ENCODE data around the gene NECAB2.

The NECAB2 gene

DNA sequence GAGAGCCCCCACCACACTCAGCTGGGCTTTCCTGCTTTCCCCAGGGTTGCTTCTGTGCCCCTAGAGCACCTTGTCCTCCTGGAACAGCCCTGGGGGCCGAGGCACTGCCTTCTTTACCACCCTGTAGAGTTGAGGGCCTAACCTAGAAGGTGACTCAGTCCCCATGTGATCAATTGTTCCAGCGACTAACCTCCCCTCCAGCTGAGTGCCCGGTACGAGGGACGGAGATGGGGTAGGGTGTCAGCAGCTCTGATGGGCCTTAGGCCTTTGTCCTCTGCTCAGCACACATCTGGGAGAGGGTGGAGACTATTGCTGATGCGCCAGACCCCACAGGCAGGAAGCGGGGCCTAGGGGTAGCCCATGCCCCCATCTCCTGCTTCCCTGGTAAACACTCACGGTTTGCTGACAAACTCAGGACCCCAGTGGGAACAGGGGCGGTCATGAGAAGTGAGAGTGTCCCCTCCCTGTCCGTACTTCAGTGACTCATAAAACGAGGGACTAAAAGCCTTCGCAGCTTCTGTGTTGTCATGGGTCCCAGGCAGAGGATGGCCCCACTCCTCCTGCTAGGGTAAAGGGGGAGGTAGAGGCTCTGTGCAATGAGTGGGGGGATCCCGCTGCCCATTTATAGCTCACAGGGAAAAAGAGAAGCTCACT lies 33.1 kb downstream of the NECAB2 start:
- no peaks in the 10 kb centered on the region for H3K79me2 ChIP-seq
- H3K4me3 ChIP-seq (ENCODE audit: low read depth, low read length), result no peak overlapping the region
- H3K9me3 ChIP-seq (ENCODE audit: control insufficient read depth, low read length), result no peaks in the 10 kb centered on the region
- TF ChIP-seq, protein P1, sequence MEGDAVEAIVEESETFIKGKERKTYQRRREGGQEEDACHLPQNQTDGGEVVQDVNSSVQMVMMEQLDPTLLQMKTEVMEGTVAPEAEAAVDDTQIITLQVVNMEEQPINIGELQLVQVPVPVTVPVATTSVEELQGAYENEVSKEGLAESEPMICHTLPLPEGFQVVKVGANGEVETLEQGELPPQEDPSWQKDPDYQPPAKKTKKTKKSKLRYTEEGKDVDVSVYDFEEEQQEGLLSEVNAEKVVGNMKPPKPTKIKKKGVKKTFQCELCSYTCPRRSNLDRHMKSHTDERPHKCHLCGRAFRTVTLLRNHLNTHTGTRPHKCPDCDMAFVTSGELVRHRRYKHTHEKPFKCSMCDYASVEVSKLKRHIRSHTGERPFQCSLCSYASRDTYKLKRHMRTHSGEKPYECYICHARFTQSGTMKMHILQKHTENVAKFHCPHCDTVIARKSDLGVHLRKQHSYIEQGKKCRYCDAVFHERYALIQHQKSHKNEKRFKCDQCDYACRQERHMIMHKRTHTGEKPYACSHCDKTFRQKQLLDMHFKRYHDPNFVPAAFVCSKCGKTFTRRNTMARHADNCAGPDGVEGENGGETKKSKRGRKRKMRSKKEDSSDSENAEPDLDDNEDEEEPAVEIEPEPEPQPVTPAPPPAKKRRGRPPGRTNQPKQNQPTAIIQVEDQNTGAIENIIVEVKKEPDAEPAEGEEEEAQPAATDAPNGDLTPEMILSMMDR (IDR thresholded peaks at IDR 0.05), result no peak
- H3K27me3 ChIP-seq (ENCODE audit: control insufficient read depth, insufficient read depth, low read length), result no peaks in the 10 kb centered on the region
- H3K27ac ChIP-seq, result no peak overlapping the region
- no peak overlapping the region for H3K9ac ChIP-seq
- peaks cover 6% of the 10 kb centered on the region for H3K4me1 ChIP-seq
- H2AFZ ChIP-seq, result no peak overlapping the region
- no peak overlapping the region for H3K4me2 ChIP-seq (ENCODE audit: low read length)
- no peaks in the 10 kb centered on the region for H3K36me3 ChIP-seq (ENCODE audit: control insufficient read depth, insufficient read depth, low read length)

DNA sequence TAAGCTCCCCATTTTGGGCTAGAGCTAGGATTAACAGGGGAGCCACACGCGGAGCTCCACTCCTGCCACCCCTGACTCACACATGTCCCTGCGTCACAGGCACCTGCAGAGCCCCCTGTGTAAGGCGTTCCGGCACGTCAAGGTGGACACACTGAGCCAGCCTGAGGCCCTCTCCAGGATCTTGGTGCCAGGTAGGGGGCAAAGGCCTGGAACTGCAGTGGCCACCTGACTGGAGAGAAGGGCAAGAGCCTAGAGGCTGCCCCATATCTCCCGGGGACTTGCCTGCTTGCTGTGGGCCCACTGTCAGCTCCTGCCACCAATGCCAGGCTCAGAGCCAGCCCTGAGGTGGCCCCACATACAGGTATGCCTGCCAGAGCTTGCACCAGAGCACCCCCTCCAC lies 33.7 kb downstream of the NECAB2 start:
- no peaks in the 10 kb centered on the region for H3K79me2 ChIP-seq
- no peak overlapping the region for H3K9ac ChIP-seq
- H3K36me3 ChIP-seq (ENCODE audit: control insufficient read depth, insufficient read depth, low read length), result no peaks in the 10 kb centered on the region
- no peak overlapping the region for H2AFZ ChIP-seq
- no peak overlapping the region for H3K4me3 ChIP-seq (ENCODE audit: low read depth, low read length)
- H3K4me1 ChIP-seq, result no peaks in the 10 kb centered on the region
- H3K27me3 ChIP-seq (ENCODE audit: control insufficient read depth, insufficient read depth, low read length), result no peaks in the 10 kb centered on the region
- TF ChIP-seq, protein P1 (IDR thresholded peaks at IDR 0.05), result no peak
- no peak overlapping the region for H3K27ac ChIP-seq
- no peak overlapping the region for H3K4me2 ChIP-seq (ENCODE audit: low read length)
- no peaks in the 10 kb centered on the region for H3K9me3 ChIP-seq (ENCODE audit: control insufficient read depth, low read length)

DNA sequence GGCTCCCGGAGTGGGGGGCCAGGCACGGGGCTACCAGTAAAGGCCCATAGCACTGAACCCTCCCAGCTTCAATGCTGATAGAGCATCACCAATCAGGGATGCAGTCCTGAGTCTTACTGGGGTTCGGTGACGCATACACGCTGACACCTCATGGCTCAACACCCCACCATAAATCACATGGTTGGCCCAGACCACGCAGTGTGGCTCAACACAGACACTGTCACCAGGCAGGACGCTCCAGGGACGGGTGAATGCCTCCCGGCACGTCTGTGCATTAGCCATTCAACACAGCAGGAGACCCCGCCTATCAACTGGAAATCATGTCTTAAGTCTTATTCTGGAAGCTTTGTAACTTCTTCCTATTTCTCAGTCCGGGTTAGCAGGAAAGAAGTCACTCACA lies 35.0 kb downstream of the NECAB2 start:
- H3K9me3 ChIP-seq (ENCODE audit: control insufficient read depth, low read length), result no peaks in the 10 kb centered on the region
- no peak overlapping the region for H2AFZ ChIP-seq
- H3K4me3 ChIP-seq (ENCODE audit: low read depth, low read length), result no peak overlapping the region
- H3K27ac ChIP-seq, result no peak overlapping the region
- H3K4me1 ChIP-seq, result peaks cover 6% of the 10 kb centered on the region
- no peaks in the 10 kb centered on the region for H3K79me2 ChIP-seq
- TF ChIP-seq, protein P1 (IDR thresholded peaks at IDR 0.05), result no peak
- H3K4me2 ChIP-seq (ENCODE audit: low read length), result no peak overlapping the region
- H3K27me3 ChIP-seq (ENCODE audit: control insufficient read depth, insufficient read depth, low read length), result no peaks in the 10 kb centered on the region
- no peaks in the 10 kb centered on the region for H3K36me3 ChIP-seq (ENCODE audit: control insufficient read depth, insufficient read depth, low read length)
- H3K9ac ChIP-seq, result no peak overlapping the region

DNA sequence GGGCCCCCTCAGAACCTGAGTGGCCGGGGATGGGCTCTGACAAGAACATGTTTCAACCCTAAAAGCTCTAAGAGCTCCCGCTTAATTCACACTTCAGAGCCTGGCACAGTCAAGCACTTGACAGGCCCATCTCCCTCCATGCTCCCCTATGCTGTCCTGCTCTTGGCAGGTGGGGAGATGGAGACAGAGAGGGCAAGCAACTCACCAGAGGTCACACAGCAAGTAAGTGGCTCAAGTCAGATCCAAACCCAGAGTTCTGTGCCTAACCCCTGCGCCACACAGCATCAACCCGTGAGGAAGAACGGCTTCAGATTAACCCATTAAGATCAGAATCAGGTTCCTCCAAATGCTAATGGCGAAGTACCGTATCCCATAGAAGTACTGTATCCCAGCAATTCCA lies 36.4 kb downstream of the NECAB2 start:
- no peaks in the 10 kb centered on the region for H3K79me2 ChIP-seq
- H3K27me3 ChIP-seq (ENCODE audit: control insufficient read depth, insufficient read depth, low read length), result no peaks in the 10 kb centered on the region
- TF ChIP-seq, protein P1 (IDR thresholded peaks at IDR 0.05), result no peak
- H2AFZ ChIP-seq, result no peak overlapping the region
- no peak overlapping the region for H3K4me3 ChIP-seq (ENCODE audit: low read depth, low read length)
- no peak overlapping the region for H3K9ac ChIP-seq
- no peak overlapping the region for H3K27ac ChIP-seq
- H3K4me1 ChIP-seq, result peaks cover 11% of the 10 kb centered on the region
- no peak overlapping the region for H3K4me2 ChIP-seq (ENCODE audit: low read length)
- H3K36me3 ChIP-seq (ENCODE audit: control insufficient read depth, insufficient read depth, low read length), result no peaks in the 10 kb centered on the region
- H3K9me3 ChIP-seq (ENCODE audit: control insufficient read depth, low read length), result no peaks in the 10 kb centered on the region

DNA sequence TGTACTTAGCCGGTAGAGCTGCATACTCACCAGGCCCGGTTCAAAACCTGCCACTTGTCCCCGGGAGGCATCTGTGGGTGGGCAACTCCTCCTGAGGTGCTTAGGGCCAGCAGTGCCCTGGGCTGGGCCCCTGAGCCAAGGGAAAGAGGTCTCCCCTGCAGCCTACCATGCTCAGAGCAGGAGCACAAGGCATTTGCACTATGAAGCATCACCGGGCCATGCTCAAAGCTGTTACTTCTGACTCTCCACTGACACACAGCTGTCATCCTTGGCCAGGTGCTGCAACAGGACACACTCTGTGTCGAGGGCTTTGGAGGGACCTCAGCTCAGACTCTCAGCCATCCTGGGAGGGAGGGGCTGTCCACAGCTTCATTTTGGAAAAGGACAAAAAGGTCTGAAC lies 37.3 kb downstream of the NECAB2 start:
- TF ChIP-seq, protein P1 (IDR thresholded peaks at IDR 0.05), result no peak
- H3K79me2 ChIP-seq, result no peaks in the 10 kb centered on the region
- no peaks in the 10 kb centered on the region for H3K36me3 ChIP-seq (ENCODE audit: control insufficient read depth, insufficient read depth, low read length)
- no peak overlapping the region for H3K9ac ChIP-seq
- no peak overlapping the region for H3K4me3 ChIP-seq (ENCODE audit: low read depth, low read length)
- no peaks in the 10 kb centered on the region for H3K9me3 ChIP-seq (ENCODE audit: control insufficient read depth, low read length)
- H3K4me2 ChIP-seq (ENCODE audit: low read length), result no peak overlapping the region
- H2AFZ ChIP-seq, result no peak overlapping the region
- no peaks in the 10 kb centered on the region for H3K27me3 ChIP-seq (ENCODE audit: control insufficient read depth, insufficient read depth, low read length)
- H3K4me1 ChIP-seq, result peaks cover 11% of the 10 kb centered on the region
- no peak overlapping the region for H3K27ac ChIP-seq

Data from parathyroid adenoma (tissue), 2 donors.